Measurements from ENCODE around the gene ARID3A. TPM values are rescaled to one million over a fixed set of nuclear protein-coding genes. Genes with fewer than 3 reads are reported as not detected.

Gene ARID3A
- total and polyA plus RNA-seq, 2 of the 13 experiments (the other 11 are each of a cell fraction or from before 2014, with no cell fraction given) = 71.3 to 77.9 TPM

- TF ChIP-seq FUBP1 (CRISPR knock-in tag; IDR thresholded peaks at IDR 0.05; ENCODE audit: borderline replicate concordance) (no peak), ZSCAN30 (CRISPR knock-in tag; IDR thresholded peaks at IDR 0.05) (no peak)
Observed at GRCh38 chr19:932648-933552, 7.1 kb downstream of the ARID3A start (continued).

- peak overlapping the region; percentile 36; the same call in 1 of the 2 replicates for H3K4me2 ChIP-seq (ENCODE audit: low read depth, low read length)
- FAIRE-seq (no peak), ATAC-seq (no peak), DNase-seq (ENCODE audit: low spot score) (no peak)
- H3K9ac ChIP-seq (ENCODE audit: insufficient read depth, low read depth, low read length) = peak overlapping the region; percentile 8; the same call in 1 of the 2 replicates
- H3K27ac ChIP-seq (ENCODE audit: extremely low read length, insufficient read depth, low read length) = peak overlapping the region; percentile 55
- no peaks in the 10 kb centered on the region for H3K27me3 ChIP-seq (ENCODE audit: control insufficient read depth in 1 of 2, insufficient read depth in 2 of 2, low read length in 2 of 2)
- peaks cover 39% of the 10 kb centered on the region; the same call in 1 of the 2 replicates for H4K20me1 ChIP-seq (ENCODE audit: insufficient read depth, low read length)
- intact Hi-C loops (cut with micrococcal nuclease; ENCODE audit: unreplicated experiment) (loop anchor here (2.0 kb wide), 1 partner anchor 25 kb away; no protein-coding TSS in a partner anchor), in situ Hi-C loops (cut with HindIII; ENCODE audit: extremely low pct_ligation_motif_present, low pct_unique_long_range_greater_than_20kb) (no loop called here)
- no peaks in the 10 kb centered on the region for H3K9me3 ChIP-seq (ENCODE audit: low read length)
- peaks cover 16 to 64% of the 10 kb centered on the region in 2 experiments; a peak in 4 of 5 replicates for H3K36me3 ChIP-seq (replicated peaks in 1 of 2; ENCODE audit: control insufficient read depth in 1 of 2, insufficient read depth in 2 of 2, low read length in 2 of 2)
- peaks cover 92% of the 10 kb centered on the region for H3K4me1 ChIP-seq (ENCODE audit: insufficient read depth, low read length)
- peak overlapping the region in 1 of 3 experiments; percentile 37; a peak in 1 of 6 replicates for H3K4me3 ChIP-seq (replicated peaks in 1 of 3; ENCODE audit: insufficient read depth in 1 of 3, low read depth in 2 of 3, low read length in 3 of 3)
- 87% methylated on average over 7 of the region's 14 CpGs for WGBS (ENCODE audit: low lambda C conversion rate)
- no TSS peak for BruUV-seq (replicated peaks)
- ChIA-PET CTCF (ENCODE audit: low intra/inter-chr PET ratio, low total read pairs) (interaction anchor here (0.6 kb wide), 1 partner anchor 10 kb away, joined by 3 read pairs; no protein-coding TSS in a partner anchor), POLR2A (interaction anchor here (0.6 to 5.6 kb wide), 7 partner anchors 10 to 51 kb away, joined by 3 to 50 read pairs (median 3); no protein-coding TSS in a partner anchor)
- no peak overlapping the region for H2AFZ ChIP-seq (ENCODE audit: low read length)
- peaks cover 80% of the 10 kb centered on the region for H3K79me2 ChIP-seq (ENCODE audit: insufficient read depth, low read length)
- TF ChIP-seq NFYC (CRISPR knock-in tag; IDR thresholded peaks at IDR 0.05) (no peak), NFE2L2 (IDR thresholded peaks at IDR 0.05; ENCODE audit: low read length) (no peak), ZNF503 (CRISPR knock-in tag; IDR thresholded peaks at IDR 0.05) (no peak), NR1H2 (CRISPR knock-in tag; IDR thresholded peaks at IDR 0.05; ENCODE audit: borderline replicate concordance, low read depth) (no peak), HNRNPLL (IDR thresholded peaks at IDR 0.05; ENCODE audit: low read depth, low read length, poor library complexity, severe bottlenecking) (peak; percentile 4), PAXIP1 (CRISPR knock-in tag; conservative IDR thresholded peaks at IDR 0.05) (0 out of 2 replicates have a peak, but pooled peaks have one; percentile 0), POLR2A (IDR thresholded peaks at IDR 0.05; ENCODE audit: insufficient read depth in 1 of 2, low read depth in 2 of 2, low read length in 2 of 2) (no peak; a peak in 1 of 4 replicates), MTA3 (CRISPR knock-in tag; IDR thresholded peaks at IDR 0.05) (no peak), MED8 (CRISPR knock-in tag; IDR thresholded peaks at IDR 0.05; ENCODE audit: insufficient replicate concordance) (no peak), ZNF552 (CRISPR knock-in tag; IDR thresholded peaks at IDR 0.05; ENCODE audit: borderline replicate concordance) (no peak)
Observed at GRCh38 chr19:933553-933882, 7.7 kb downstream of the ARID3A start.

Measured in HepG2 (cell line).